ENCODE data around the gene CTXND1. TPM values are rescaled to one million over a fixed set of nuclear protein-coding genes. Genes with fewer than 3 reads are reported as not detected.

CTXND1 gene
- total and polyA plus RNA-seq, 2 of the 13 experiments (the other 11 are each of a cell fraction or from before 2014, with no cell fraction given) = 1.2 to 2.1 TPM

- TF ChIP-seq ZNF629 (CRISPR knock-in tag; conservative IDR thresholded peaks at IDR 0.05) = 0 out of 2 replicates have a peak, but pooled peaks have one; percentile 21
- TF ChIP-seq NR2F6 (IDR thresholded peaks at IDR 0.05) = no peak
- TF ChIP-seq NR2F6 (CRISPR knock-in tag; IDR thresholded peaks at IDR 0.05) = 0 out of 2 replicates have a peak, but pooled peaks have one; percentile 9
- TF ChIP-seq PAXIP1 (CRISPR knock-in tag; conservative IDR thresholded peaks at IDR 0.05) = peak; percentile 60
- TF ChIP-seq HNF1B (CRISPR knock-in tag; IDR thresholded peaks at IDR 0.05) = peak; percentile 47; the same call in 1 of the 2 replicates
- no peak for TF ChIP-seq ZNF577 (CRISPR knock-in tag; IDR thresholded peaks at IDR 0.05; ENCODE audit: borderline replicate concordance, low read depth)
- TF ChIP-seq MTA1 (CRISPR knock-in tag; IDR thresholded peaks at IDR 0.05; ENCODE audit: borderline replicate concordance) = no peak
- no peak for TF ChIP-seq ZNF784 (CRISPR knock-in tag; IDR thresholded peaks at IDR 0.05; ENCODE audit: borderline replicate concordance)
- TF ChIP-seq ASH2L (IDR thresholded peaks at IDR 0.05; ENCODE audit: insufficient read length, low read depth, low read length) = peak; percentile 32
- no peak for TF ChIP-seq GMEB1 (CRISPR knock-in tag; IDR thresholded peaks at IDR 0.05; ENCODE audit: borderline replicate concordance)
- no peak for TF ChIP-seq THAP9 (CRISPR knock-in tag; IDR thresholded peaks at IDR 0.05; ENCODE audit: borderline replicate concordance)
- TF ChIP-seq HOXA9 (CRISPR knock-in tag; IDR thresholded peaks at IDR 0.05; ENCODE audit: borderline replicate concordance) = no peak
- peak; percentile 28; the same call in 1 of the 2 replicates for TF ChIP-seq ZNF205 (CRISPR knock-in tag; IDR thresholded peaks at IDR 0.05)
- no peak for TF ChIP-seq ZNF138 (CRISPR knock-in tag; IDR thresholded peaks at IDR 0.05; ENCODE audit: low read depth)
- TF ChIP-seq ATF4 (CRISPR knock-in tag; IDR thresholded peaks at IDR 0.05) = no peak
- no peak for TF ChIP-seq ZFP1 (CRISPR knock-in tag; IDR thresholded peaks at IDR 0.05)
Observed at GRCh38 chr15:80191897-80192595, 60.0 kb downstream of the CTXND1 start (continued).

Measured in HepG2 (cell line).